HepG2 (cell line): ENCODE measurements around the gene CHST2. TPM values are rescaled to one million over a fixed set of nuclear protein-coding genes. Genes with fewer than 3 reads are reported as not detected.

Experiments
- ATAC-seq: fragments of 200-7000 bp; cut with Tn5 transposase; 3 replicates; pipeline ENCODE4 v1.9.1; 2020; ENCODE audit warnings: mild to moderate bottlenecking, moderate library complexity
- BruUV-seq: library from RNA; stranded (reverse); fragments of 400-500 nt; replicated peaks from 2 replicates; lab custom pipeline; 2021; lab: Mats Ljungman, UMichigan
- CTCF ChIA-PET: fragments of 300-600 bp; formaldehyde crosslinking; extraction: SDS; loops from one replicate; lab custom pipeline; 2021; ENCODE audit warnings: low total read pairs, inconsistent platforms, low intra/inter-chr PET ratio; lab: Yijun Ruan, JAX
- POLR2A ChIA-PET: fragments of 350-600 bp; sonication (Branson Sonifier 250); formaldehyde crosslinking; loops from one replicate; lab custom pipeline; 2020; ENCODE audit warnings: antibody characterized with exemption, inconsistent platforms; lab: Yijun Ruan, JAX
- DNase-seq: peaks from one replicate; pipeline ENCODE4 v3.0.0-alpha.2; 2015; ENCODE audit warnings: low spot score
- FAIRE-seq: peaks from 3 replicates; lab custom pipeline; 2011; peaks lifted over from hg19 to GRCh38; lab: Jason Lieb, UNC
- H2AFZ ChIP-seq: one replicate; pipeline ENCODE4 v1.6.1; 2011; ENCODE audit warnings: low read length, inconsistent platforms
- H3K27ac ChIP-seq: fragments of 300-600 bp; 3 replicates; pipeline ENCODE4 v1.8.0; 2011; ENCODE audit warnings: mixed run types, mild to moderate bottlenecking, mixed read lengths, low read length, inconsistent platforms; ENCODE audit not compliant: insufficient read depth; ENCODE audit errors: extremely low read length
- H3K27me3 ChIP-seq, 2 experiments: fragments of 200-600 bp in 1 of 2; 2 replicates in 1 of 2; 3 replicates in 1 of 2; pipeline versions ENCODE4 v1.6.0 to v1.8.0; 2011; ENCODE audit warnings: low read length in 2 of 2, mild to moderate bottlenecking in 2 of 2, moderate library complexity in 2 of 2, inconsistent platforms in 1 of 2; ENCODE audit not compliant: insufficient read depth in 2 of 2, control insufficient read depth in 1 of 2
- H3K36me3 ChIP-seq, 2 experiments: fragments of 200-600 bp in 1 of 2; replicated peaks in 1 of 2; 2 replicates in 1 of 2; 3 replicates in 1 of 2; pipeline versions ENCODE4 v1.5.1 to v1.8.0; 2011; ENCODE audit warnings: low read length in 2 of 2, inconsistent platforms in 1 of 2; ENCODE audit not compliant: insufficient read depth in 2 of 2, control insufficient read depth in 1 of 2
- H3K4me1 ChIP-seq: 2 replicates; pipeline ENCODE4 v1.5.1; 2012; ENCODE audit warnings: low read length, inconsistent platforms; ENCODE audit not compliant: insufficient read depth
- H3K4me2 ChIP-seq: 2 replicates; pipeline ENCODE4 v1.6.0; 2011; ENCODE audit warnings: low read depth, low read length, inconsistent platforms
- H3K4me3 ChIP-seq, 3 experiments: fragments of 200-600 bp in 1 of 3; sonication (generic), shearing (Covaris generic) in 1 of 3; replicated peaks in 1 of 3; 2 replicates each; pipeline ENCODE4 v1.5.1; 2011 to 2016; ENCODE audit warnings: low read length in 3 of 3, inconsistent platforms in 2 of 3, low read depth in 2 of 3, mild to moderate bottlenecking in 2 of 3, control low read depth in 1 of 3, mixed read lengths in 1 of 3; ENCODE audit not compliant: insufficient read depth in 1 of 3
- H3K79me2 ChIP-seq: one replicate; pipeline ENCODE4 v1.6.1; 2011; ENCODE audit warnings: low read length, inconsistent platforms; ENCODE audit not compliant: insufficient read depth
- H3K9ac ChIP-seq: 2 replicates; pipeline ENCODE4 v1.6.0; 2011; ENCODE audit warnings: mild to moderate bottlenecking, low read depth, low read length, inconsistent platforms; ENCODE audit not compliant: insufficient read depth
- H3K9me3 ChIP-seq: 2 replicates; pipeline ENCODE4 v1.5.1; 2012; ENCODE audit warnings: mild to moderate bottlenecking, low read length
- H4K20me1 ChIP-seq: 2 replicates; pipeline ENCODE4 v1.6.0; 2011; ENCODE audit warnings: inconsistent platforms, mild to moderate bottlenecking, low read length, moderate library complexity; ENCODE audit not compliant: insufficient read depth
- CCAR2 ChIP-seq: fragments of 200-400 bp; formaldehyde crosslinking; optimal IDR thresholded peaks from 2 replicates; pipeline ENCODE3; 2018; ENCODE audit warnings: low read depth, mild to moderate bottlenecking, low read length, moderate library complexity
- FOXA3 ChIP-seq: IDR thresholded peaks from 2 replicates; pipeline ENCODE4 v1.6.1; 2016; ENCODE audit warnings: missing genetic modification reagents, missing compliant biosample characterization
- HBP1 ChIP-seq: IDR thresholded peaks from 2 replicates; pipeline ENCODE4 v1.6.1; 2016; ENCODE audit warnings: low read depth, control low read depth
- JDP2 ChIP-seq: sonication (generic); formaldehyde crosslinking; IDR thresholded peaks from 2 replicates; pipeline ENCODE4 v1.8.1; 2022; ENCODE audit warnings: missing genetic modification reagents, borderline replicate concordance
- SMYD3 ChIP-seq: sonication (generic); formaldehyde crosslinking; IDR thresholded peaks from 2 replicates; pipeline ENCODE4 v1.8.1; 2023; ENCODE audit warnings: mild to moderate bottlenecking, missing genetic modification reagents
- ZBTB4 ChIP-seq: sonication (generic); formaldehyde crosslinking; IDR thresholded peaks from 2 replicates; pipeline ENCODE4 v1.4.0; 2020; ENCODE audit warnings: missing genetic modification reagents, mild to moderate bottlenecking, borderline replicate concordance
- ZBTB7A ChIP-seq: sonication (generic); formaldehyde crosslinking; IDR thresholded peaks from 2 replicates; pipeline ENCODE4 v1.8.0; 2022; ENCODE audit warnings: mild to moderate bottlenecking, missing genetic modification reagents
- ZMYM4 ChIP-seq: sonication (generic); formaldehyde crosslinking; IDR thresholded peaks from 2 replicates; pipeline ENCODE4 v1.8.1; 2023; ENCODE audit warnings: mild to moderate bottlenecking, missing genetic modification reagents
- ZNF260 ChIP-seq: sonication (generic); formaldehyde crosslinking; IDR thresholded peaks from 2 replicates; pipeline ENCODE4 v1.4.0; 2020; ENCODE audit warnings: missing genetic modification reagents, low read depth, mild to moderate bottlenecking, borderline replicate concordance
- ZXDC ChIP-seq: sonication (generic); formaldehyde crosslinking; IDR thresholded peaks from 2 replicates; pipeline ENCODE4 v1.5.0; 2020; ENCODE audit warnings: mild to moderate bottlenecking, missing genetic modification reagents
- WGBS: methylation state at CpG from one replicate; pipeline ENCODE4 v1.1.6; 2017; ENCODE audit warnings: low lambda C conversion rate; 5-methylcytosine and 5-hydroxymethylcytosine counted together
- in situ Hi-C: cut with HindIII; loops from 2 replicates; pipeline ENCODE4 v1.10.0; 2017; ENCODE audit warnings: low pct_unique_long_range_greater_than_20kb; ENCODE audit not compliant: extremely low pct_ligation_motif_present
- intact Hi-C: fragments of 100-400 bp; cut with micrococcal nuclease; formaldehyde crosslinking; loops from one replicate; pipeline ENCODE4 v1.10.0; 2022; ENCODE audit not compliant: unreplicated experiment
- polyA plus RNA-seq, 8 experiments: library from polyadenylated mRNA; depleted of rRNA in 3 of 8; stranded (reverse) in 7 of 8; unstranded in 1 of 8; fragments of >200 nt; fragmentation: Illumina TruSeq in 4 of 8; extraction: Trizol in 4 of 8; gene quantifications; 2 replicates each; pipeline versions ENCODE4 v1.2.1 to v1.2.3, GENCODE V29; 2011 to 2016; ENCODE audit warnings: low read depth in 4 of 8, missing spikeins in 1 of 8, mixed read lengths in 1 of 8; ENCODE audit not compliant: insufficient read depth in 1 of 8
- total RNA-seq, 5 experiments: library from RNA; depleted of rRNA; stranded (reverse); fragments of >200 nt; fragmentation: Illumina TruSeq; extraction: Trizol; gene quantifications; 2 replicates each; pipeline ENCODE4 v1.2.3, GENCODE V29; 2016; ENCODE audit warnings: low read depth in 1 of 5

CHST2 gene
- total and polyA plus RNA-seq, 2 of the 13 experiments (the other 11 are each of a cell fraction or from before 2014, with no cell fraction given) = not detected

- H3K4me1 ChIP-seq = no peaks in the 10 kb centered on the region
- FAIRE-seq = no peak
- no peaks in the 10 kb centered on the region for H4K20me1 ChIP-seq
- WGBS = 63% methylated on average over 16 of the region's 17 CpGs
- ChIA-PET CTCF (no interaction called here), POLR2A (no interaction called here)
- H3K4me2 ChIP-seq = no peak overlapping the region
- H3K27ac ChIP-seq = no peak overlapping the region
- intact Hi-C loops = no loop called here
- H3K4me3 ChIP-seq = no peak overlapping the region
- no peaks in the 10 kb centered on the region for H3K79me2 ChIP-seq
- peak; percentile 76 for ATAC-seq
- BruUV-seq = no TSS peak
- no peaks in the 10 kb centered on the region for H3K9me3 ChIP-seq
- in situ Hi-C loops = no loop called here
- peaks cover 2 to 6% of the 10 kb centered on the region in 2 experiments; a peak in 2 of 5 replicates for H3K27me3 ChIP-seq
- no peaks in the 10 kb centered on the region for H3K36me3 ChIP-seq
- H3K9ac ChIP-seq = no peak overlapping the region
- H2AFZ ChIP-seq = no peak overlapping the region
- DNase-seq = no peak
- TF ChIP-seq FOXA3 (no peak), ZMYM4 (CRISPR knock-in tag) (no peak), HBP1 (CRISPR knock-in tag) (no peak), ZNF260 (CRISPR knock-in tag) (no peak), ZBTB4 (no peak), ZXDC (CRISPR knock-in tag) (no peak), ZBTB7A (CRISPR knock-in tag) (no peak), SMYD3 (CRISPR knock-in tag) (no peak), CCAR2 (no peak), JDP2 (CRISPR knock-in tag) (no peak)
Measured at GRCh38 chr3:143084856-143085731, 34.5 kb upstream of the CHST2 start.
